Stimulated activated CD4-positive, alpha-beta T cell treated with anti-CD3 and anti-CD28 coated beads, Interleukin-1b, Interleukin-23, amount 100 ng/mL, for 1 hour (primary cell): ENCODE results near the gene FCN2.
"Not testable (repeated sequence)": the region's sequence is repeated elsewhere in the genome, so short reads cannot be mapped to it uniquely, and the experiment has no call there.

Experiments
- DNase-seq, 2 donors: peaks; one replicate each; pipeline ENCODE4 v3.0.0-alpha.2; 2020; ENCODE audit warnings: low read depth in 2 of 2

FCN2 gene

GRCh38 chr9:134847752-134848432 lies 32.7 kb upstream of the FCN2 start:
- no peak for DNase-seq

GRCh38 chr9:134848504-134848903 lies 32.1 kb upstream of the FCN2 start:
- no peak for DNase-seq

DNA sequence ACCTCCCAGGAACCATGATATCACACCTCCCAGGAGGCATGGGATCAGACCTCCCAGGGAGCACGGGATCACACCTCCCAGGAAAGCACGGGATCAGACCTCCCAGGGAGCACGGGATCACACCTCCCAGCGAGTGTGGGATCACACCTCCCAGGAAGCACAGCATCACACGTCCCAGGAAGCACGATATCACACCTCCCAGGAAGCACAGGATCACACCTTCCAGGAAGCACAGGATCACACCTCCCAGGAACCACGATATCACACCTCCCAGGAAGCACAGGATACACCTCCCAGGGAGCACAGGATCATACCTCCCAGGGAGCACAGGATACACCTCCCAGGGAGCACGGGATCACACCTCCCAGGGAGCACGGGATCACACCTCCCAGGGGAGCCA lies 30.0 kb upstream of the FCN2 start:
- no peak for DNase-seq

DNA sequence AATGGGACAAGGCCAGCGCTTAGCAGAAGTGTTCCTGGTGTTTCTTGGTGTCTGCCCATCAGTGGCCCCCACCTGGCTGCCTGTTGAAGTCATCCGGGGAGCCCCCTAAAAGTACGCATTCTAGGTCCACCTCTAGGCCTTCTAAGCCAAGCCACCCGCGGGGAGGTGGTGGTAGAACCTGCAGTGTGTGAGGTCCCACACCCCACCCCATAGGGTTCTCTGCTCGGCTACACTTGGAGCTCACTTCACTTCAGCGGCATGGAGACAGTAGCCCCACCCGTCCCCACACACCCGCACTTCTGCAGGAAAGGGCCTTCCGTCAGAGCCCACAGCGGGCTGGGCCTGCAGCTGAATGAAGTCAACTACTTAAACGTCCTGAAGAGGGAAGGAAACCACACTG lies 29.6 kb upstream of the FCN2 start:
- DNase-seq: no peak

DNA sequence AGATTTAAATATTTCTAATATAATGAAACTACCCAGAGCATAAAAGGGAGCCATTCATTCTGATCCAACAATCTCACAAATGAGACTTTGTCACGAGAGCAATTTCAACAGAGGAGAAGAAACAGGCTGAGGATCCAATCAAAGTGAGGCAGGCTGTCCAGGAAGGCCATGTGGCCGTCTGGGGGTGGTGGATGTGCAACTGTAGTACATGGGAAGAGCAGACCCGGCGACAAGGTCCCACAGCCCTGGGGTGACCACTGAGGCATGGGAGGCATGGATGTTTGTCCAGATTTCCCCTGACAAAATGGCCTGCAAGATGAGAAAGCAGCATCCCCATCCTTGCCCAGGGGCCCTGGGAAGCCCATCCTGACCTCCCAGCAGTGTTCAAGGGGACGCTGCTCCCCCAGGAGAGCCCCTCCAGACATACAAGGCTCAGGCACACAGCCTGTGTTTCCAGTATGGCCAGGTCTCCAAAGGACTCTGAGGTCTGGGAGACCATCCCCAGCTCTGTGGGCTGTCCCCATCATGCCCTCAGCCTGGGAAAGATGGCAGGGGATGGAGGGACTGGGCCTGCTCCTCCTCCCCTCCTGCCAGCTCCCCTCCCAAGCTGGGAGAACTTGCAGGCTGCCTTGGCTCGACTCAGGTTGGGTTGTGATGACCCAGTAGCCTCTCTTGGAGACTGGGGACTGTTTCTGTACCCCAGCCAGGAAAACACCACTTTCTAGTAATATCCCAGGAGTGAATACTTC lies 27.5 kb upstream of the FCN2 start:
- DNase-seq: no peak

DNA sequence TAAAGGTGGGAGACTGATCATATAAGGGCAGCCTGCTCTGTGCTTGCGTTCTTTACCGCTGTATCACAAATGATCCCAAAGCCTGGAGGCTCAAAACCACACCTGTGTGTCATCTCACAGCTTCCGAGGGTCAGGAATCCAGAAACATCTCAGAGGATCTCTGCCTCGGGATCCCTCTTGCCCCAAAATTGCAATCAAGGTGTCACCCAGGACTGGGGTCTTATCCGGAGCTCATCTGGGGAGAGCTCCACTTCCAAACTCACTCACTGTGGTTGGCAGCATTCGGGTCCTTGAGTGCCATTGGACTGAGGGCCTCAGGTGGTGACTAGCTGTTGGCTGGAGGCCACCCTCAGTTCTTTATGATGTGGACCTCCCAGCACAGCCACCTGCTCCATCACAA lies 26.7 kb upstream of the FCN2 start:
- DNase-seq: no peak

- DNase-seq: no peak
Measured at GRCh38 chr9:134854541-134854981, 26.0 kb upstream of the FCN2 start.

GRCh38 chr9:134855231-134855899 lies 25.2 kb upstream of the FCN2 start:
- no peak for DNase-seq

DNA sequence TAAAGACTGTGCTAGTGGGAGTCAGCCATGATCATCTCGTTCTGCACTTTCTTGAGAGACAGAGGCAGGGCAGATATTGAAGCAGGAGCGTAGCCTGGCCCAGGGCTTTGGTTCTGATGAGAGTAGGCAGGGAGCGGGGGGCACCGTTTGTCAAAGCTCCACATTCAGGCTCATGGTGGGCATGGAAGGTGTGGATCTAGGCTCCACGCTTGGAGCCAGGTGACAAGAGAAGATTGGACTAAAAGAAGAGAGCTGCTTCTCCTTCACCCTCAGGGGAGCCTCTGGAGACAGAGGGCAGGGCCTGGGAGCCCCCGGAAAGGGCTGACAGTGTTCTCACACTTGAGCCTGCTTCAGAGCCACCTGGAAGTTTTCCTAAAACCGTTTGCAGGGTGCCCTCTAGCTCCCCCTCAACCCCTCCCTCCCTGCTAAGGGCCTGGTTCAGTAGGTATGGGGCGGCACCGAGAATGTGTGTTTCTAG lies 24.7 kb upstream of the FCN2 start:
- no peak for DNase-seq

DNA sequence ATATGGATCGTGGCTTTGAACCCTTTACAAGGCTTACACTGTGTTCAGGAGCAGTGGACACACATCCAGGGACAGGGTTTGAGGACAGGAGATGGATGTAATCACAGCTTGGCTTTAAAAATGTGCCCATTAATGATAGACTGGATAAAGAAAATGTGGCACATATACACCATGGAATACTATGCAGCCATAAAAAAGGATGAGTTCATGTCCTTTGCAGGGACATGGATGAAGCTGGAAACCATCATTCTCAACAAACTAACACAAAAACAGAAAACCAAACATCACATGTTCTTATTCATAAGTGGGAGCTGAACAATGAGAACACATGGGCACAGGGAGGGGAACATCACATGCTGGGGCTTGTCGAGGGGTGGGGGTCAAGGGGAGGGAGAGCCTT lies 23.2 kb upstream of the FCN2 start:
- not testable (repeated sequence) for DNase-seq

- no peak for DNase-seq
Measured at GRCh38 chr9:134858051-134858841, 22.4 kb upstream of the FCN2 start.

- DNase-seq: no peak
Measured at GRCh38 chr9:134860510-134860909, 20.1 kb upstream of the FCN2 start.

- DNase-seq: no peak
Measured at GRCh38 chr9:134861595-134862334, 18.8 kb upstream of the FCN2 start.

DNA sequence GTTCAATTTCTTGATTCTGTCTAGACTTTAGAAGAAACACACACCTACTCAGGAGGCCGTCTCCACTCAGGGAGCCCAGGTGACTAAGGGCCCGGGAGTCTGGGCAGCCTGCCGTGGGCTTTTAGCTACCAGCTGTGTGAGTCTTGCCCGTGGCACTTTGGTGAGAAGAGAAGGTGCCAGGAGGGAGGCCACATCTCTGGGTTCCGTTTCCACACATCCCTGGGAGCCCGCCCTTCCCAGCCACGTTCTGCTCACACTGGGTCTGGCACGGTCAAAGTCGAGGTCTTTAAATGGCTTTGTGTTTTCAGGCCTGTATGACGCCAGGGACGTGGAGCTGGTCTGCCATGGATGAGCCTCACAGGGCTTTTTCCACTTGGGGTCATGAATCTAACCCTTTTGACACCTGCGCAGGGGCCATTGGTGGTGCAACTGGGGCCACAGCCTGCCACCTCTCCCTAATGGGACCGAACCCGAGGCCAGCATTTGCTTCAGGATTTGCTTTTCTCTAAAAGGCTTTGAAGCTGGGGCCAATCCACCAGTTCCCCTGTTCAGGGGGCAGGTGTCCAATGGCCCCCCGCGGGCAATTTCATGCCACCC lies 17.2 kb upstream of the FCN2 start:
- DNase-seq: no peak

GRCh38 chr9:134863941-134864820 lies 16.4 kb upstream of the FCN2 start:
- no peak for DNase-seq

DNA sequence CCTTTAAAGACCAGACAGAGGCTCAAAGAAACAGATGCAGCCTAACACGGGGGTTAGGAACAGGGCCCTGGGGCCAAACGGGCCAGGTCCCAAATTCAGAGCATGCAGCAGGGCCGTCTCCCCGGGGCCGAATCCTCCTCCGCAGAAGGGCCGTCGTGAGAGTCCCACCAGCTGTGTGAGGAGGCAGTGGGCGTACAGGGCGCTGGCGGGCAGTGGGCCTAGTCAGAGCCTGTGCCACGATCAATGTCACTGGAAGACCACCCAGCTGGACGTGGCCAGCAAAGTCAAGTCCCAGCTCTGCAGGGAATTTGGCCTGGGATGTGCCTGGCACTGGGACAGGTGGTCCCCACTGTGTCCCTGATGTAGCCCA lies 15.8 kb upstream of the FCN2 start:
- no peak for DNase-seq

DNA sequence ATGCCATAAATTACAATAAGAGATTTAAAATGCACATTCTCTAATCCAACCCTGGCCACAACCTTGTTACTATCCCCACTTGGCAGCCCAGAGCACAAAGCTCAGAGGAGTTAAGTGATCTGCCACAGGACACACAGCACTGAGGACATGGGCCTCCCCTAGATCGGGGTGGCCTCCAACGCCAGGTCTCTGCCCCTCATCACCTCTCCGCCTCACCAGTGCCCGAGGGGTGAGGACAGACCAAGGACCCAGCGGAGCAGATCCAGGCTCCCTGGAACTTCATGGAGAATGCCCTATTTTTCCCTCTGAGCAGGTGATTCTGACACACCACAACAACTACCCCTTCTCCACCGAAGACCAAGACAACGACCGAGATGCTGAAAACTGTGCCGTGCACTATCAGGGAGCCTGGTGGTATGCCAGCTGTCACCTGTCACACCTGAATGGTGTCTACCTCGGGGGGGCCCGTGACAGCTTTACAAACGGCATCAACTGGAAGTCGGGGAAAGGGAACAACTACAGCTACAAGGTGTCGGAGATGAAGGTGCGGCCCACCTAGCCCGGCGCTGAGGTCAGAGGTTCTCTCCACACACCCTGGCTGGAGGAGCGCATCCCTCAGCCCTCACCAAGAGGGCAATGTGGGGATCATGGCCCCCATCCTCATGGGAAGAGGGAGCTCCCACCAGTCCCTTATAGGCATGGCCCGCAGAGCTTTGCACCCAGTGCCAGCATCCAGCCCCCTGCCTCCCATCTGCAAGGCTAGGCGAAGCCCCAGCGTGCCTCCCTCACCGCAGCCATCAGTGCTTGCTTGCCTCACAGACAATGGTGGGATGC lies 12.5 kb upstream of the FCN2 start:
- no peak for DNase-seq

DNA sequence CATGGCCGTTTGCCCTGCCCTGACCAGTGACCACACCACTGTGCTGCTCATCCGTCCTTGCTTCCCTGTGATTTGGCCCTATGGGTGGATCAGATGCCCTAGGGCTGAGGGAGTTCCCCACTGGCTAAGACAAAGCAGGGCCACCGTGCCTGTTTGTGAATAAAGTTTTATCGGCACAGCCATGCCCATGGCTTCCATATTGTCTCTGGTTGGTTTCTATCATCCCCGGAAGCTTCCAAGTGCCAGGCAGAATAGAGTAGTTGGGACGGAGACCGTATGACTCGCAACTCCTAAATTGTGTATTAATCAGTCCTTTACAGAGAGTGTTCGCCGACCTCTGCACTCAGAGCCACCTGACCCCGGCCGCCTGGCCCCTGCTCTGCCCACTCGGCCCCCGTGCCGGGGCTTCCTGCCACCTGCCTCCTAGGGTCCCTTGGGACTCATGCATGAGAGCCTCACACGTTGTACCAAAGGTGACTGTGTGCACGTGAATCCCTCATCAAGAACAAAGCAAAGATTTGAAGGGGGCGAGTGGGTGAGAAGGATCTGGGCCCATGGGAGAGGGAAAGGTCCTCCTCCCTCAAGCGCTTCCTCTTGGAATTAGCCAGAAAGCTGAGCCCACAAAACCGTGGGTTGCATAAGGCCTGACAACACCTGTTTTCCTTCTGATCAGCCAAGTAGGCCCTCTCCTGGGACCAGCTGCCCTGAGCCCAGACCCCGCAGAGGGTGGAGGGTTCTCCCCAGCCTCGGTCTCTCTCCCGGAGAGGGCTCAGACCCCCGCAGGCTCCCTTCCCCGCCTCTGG lies 11.7 kb upstream of the FCN2 start:
- no peak for DNase-seq
